G401 (cell line): ENCODE data around the gene KCNQ2. TPM values are rescaled to one million over a fixed set of nuclear protein-coding genes. Genes with fewer than 3 reads are reported as not detected.

Experiments used
- DNase-seq: peaks from one replicate; pipeline ENCODE4 v3.0.0-alpha.2; 2015; ENCODE audit warnings: low spot score
- in situ Hi-C: cut with HindIII; loops from 2 replicates; pipeline ENCODE4 v1.10.0; 2016; ENCODE audit warnings: low sequenced_read_pairs, mixed read lengths
- total RNA-seq: library from RNA; depleted of rRNA; stranded (reverse); fragments of >200 nt; shearing (Covaris generic); gene quantifications from 2 replicates; pipeline ENCODE4 v1.2.3, GENCODE V29; 2014; rRNA removed

Gene KCNQ2
- total RNA-seq, 1 experiment from 2014 or later: 133 TPM

DNA sequence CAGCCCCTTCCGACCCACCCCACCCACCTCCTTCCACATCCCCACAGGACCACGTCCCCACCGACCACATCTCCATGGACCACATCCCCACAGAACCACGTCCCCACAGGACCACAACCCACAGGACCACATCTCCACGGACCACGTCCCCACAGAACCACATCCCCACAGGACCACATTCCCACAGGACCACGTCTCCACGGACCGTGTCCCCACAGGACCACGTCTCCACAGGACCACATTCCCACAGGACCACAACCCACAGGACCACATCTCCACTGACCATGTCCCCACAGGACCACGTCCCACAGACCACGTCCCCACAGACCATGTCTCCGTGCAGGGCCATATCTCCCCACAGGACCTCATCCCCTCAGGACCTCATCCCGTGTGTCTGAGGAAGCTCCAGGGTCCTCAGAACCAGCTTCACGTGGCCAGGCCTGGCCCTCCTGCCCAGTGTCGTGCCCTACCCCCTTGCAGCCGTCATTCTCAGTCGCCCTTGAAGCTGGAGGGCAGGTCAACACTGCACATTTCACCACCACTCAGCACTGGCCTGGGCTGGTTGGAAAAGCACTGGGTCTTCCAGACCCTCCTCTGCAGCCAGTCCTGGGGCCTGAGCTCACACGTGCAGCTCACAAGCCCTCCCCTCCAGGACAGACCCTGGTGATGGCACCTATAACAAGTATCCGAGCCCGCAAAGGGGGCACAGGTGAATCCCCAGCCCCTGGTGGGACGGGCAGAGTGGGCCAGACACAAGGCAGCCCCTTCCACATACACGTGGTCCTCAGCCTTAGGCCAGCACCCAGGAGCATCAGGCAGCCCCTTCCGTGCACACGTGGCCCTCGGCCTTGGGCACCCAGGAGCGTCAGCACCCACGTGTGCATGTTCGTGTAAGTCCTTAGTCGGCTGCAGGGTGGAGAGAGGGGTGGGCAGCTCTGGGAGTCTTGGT is 115.2 kb downstream of the KCNQ2 start:
- no peak for DNase-seq
- in situ Hi-C loops: no loop called here

DNA sequence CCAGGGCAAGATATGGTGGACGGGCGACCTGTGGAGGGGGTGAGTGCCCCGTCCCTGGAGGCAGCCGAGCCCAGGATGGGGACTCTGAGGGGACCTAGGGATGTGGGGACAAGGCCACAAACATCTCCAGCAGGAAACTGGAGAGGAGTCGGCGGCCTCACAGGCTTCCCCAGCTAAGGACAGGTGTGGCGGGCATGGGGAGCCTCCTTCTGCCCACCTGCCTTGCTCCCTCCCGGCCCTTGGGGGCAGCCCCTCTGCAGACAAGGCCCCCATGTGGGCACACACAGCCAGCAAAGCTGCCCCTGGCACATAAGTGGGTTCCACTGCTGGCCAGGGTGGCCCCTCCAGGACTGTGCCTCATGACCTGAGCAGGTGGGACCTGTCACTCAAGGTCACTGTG is 115.9 kb downstream of the KCNQ2 start:
- no peak for DNase-seq
- in situ Hi-C loops: no loop called here

- no peak for DNase-seq
- in situ Hi-C loops: no loop called here
These were observed 116.6 kb downstream of the KCNQ2 start for GRCh38 chr20:63355781-63356295.

GRCh38 chr20:63354636-63355350 is 117.7 kb downstream of the KCNQ2 start:
- in situ Hi-C loops: no loop called here
- DNase-seq: no peak

DNA sequence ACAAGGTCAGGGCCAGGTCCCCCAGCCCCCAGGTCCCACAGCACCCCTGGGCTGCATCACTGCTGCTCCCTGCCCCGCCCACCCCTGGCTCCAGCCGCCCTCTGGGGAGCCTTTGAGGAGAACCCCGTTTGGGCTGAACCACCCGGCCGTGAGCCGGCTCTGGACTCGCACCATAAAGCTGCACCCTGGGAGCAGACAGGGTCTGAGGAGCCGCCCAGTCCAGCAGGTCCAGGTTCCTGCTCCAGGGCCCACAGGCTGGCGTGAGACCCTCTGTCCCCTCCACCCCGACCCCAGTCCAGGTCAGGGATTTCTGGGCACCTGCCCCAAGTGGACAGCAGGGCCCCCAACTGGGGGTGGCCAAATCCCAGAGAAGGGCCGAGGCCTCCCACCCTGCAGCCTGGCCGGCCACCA is 119.6 kb downstream of the KCNQ2 start:
- in situ Hi-C loops: no loop called here
- no peak for DNase-seq

GRCh38 chr20:63351811-63352591 is 120.5 kb downstream of the KCNQ2 start:
- in situ Hi-C loops: no loop called here
- DNase-seq: peak; percentile 51

DNA sequence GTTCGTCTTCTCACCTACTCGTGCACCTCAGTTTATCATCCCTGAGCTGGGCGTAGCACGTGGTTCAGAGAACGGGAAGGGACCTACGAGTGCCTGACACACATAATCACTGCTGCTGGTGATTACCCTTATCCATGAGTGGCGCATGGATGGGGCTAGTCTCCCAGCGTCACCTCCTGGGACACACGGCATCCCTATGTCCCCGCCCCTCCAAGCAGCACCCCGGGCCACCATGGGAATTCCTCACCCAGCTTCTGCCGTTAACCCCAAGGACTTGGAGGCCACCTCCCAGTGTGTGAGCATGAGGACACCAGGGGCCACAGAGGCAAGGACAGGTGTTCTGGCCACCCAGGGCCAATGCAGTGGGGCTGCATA is 121.1 kb downstream of the KCNQ2 start:
- DNase-seq: no peak
- in situ Hi-C loops: no loop called here

GRCh38 chr20:63350597-63351325 is 121.7 kb downstream of the KCNQ2 start:
- in situ Hi-C loops: no loop called here
- no peak for DNase-seq

Other genes starting within 250 kb of the KCNQ2 start
- 68.2 and 78.4 TPM in 2 replicates for gene BIRC7, start 236.8 kb downstream of the KCNQ2 start, total RNA-seq
- 6.8 and 11.3 TPM in 2 replicates for gene NKAIN4, start 218.2 kb downstream of the KCNQ2 start, total RNA-seq
- gene ARFGAP1, start 199.8 kb downstream of the KCNQ2 start, total RNA-seq: 69.8 and 86.8 TPM in 2 replicates
- not detected in 2 replicates for gene COL20A1, start 179.5 kb downstream of the KCNQ2 start, total RNA-seq
- 0.37 and 1.4 TPM in 2 replicates for gene CHRNA4, start 111.3 kb downstream of the KCNQ2 start, total RNA-seq
- 47.5 and 58.1 TPM in 2 replicates for gene EEF1A2, start 26.4 kb upstream of the KCNQ2 start, total RNA-seq
- 31.9 and 38.0 TPM in 2 replicates for gene PPDPF, start 48.1 kb upstream of the KCNQ2 start, total RNA-seq
- 0.10 TPM in 1 of 2 replicates, not detected in the other for gene PTK6, start 64.7 kb upstream of the KCNQ2 start, total RNA-seq
- not detected in 2 replicates for gene SRMS, start 75.1 kb upstream of the KCNQ2 start, total RNA-seq
- gene FNDC11, start 81.5 kb upstream of the KCNQ2 start, total RNA-seq: 0.86 and 1.4 TPM in 2 replicates
- gene HELZ2, start 101.6 kb upstream of the KCNQ2 start, total RNA-seq: 10.1 and 14.3 TPM in 2 replicates
- gene GMEB2, start 154.4 kb upstream of the KCNQ2 start, total RNA-seq: 19.3 and 19.7 TPM in 2 replicates
- gene STMN3, start 180.8 kb upstream of the KCNQ2 start, total RNA-seq: 179 and 180 TPM in 2 replicates
- 18.5 and 18.7 TPM in 2 replicates for gene RTEL1, start 185.7 kb upstream of the KCNQ2 start, total RNA-seq
- not detected in 2 replicates for gene TNFRSF6B, start 224.0 kb upstream of the KCNQ2 start, total RNA-seq
- 33.0 and 36.7 TPM in 2 replicates for gene ARFRP1, start 235.3 kb upstream of the KCNQ2 start, total RNA-seq
- 49.4 and 52.7 TPM in 2 replicates for gene ZGPAT, start 235.4 kb upstream of the KCNQ2 start, total RNA-seq